IPS-NIHi11 (cell line): ENCODE data around the gene EVX1.

Experiments used
- DNase-seq: peaks from one replicate; pipeline ENCODE4 v3.0.0; 2012; ENCODE audit warnings: mixed read lengths, low spot score

The EVX1 gene

DNA sequence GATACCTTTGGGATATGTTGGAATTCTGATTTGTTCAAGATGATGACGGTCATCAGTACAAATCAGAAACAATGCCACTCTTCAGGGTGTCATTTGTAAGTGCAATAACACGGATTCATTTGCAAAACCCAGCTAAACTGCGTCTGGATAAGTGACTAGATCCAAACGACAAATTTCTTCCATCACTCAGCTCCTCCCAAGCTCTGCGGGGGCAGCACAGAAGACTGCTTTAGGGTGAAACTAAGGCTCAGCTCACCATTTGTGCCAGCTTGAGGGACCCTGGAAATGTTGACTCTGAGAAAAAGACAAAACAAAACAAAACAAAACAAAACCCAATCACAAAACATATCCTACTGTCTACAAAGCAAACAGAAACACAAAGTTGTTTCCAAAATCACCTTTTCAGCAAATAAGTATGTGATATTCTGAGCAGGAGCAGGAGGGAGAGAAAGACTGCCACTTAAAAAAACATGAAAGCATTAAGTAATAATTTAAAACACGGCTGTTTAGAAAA, 8.0 kb downstream of the EVX1 start:
- no peak for DNase-seq

DNA sequence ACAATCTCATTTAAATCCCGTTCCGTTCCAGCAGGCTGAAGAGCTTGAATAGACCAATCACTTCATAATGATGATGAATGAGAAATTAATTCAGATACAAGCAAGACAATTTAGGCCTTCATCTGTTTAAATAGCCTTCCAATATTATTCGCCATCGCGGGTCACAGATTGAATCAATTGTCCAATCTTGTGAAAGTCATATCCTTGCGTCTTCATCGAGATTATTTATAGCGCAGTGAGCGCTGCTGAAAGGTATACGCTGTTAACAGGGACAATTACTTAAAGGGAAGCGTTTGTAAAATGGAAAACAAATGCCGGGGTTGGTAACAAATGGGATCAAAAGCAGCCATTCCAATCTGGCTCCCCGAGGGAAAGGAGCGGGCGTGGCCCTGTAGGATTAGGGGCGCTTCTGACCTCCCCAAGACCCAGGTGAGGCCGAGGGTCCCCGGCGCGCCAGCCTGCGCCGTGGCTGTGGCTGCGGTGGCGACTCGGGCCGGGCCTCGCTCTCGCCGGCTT, 8.6 kb downstream of the EVX1 start:
- DNase-seq: no peak

DNA sequence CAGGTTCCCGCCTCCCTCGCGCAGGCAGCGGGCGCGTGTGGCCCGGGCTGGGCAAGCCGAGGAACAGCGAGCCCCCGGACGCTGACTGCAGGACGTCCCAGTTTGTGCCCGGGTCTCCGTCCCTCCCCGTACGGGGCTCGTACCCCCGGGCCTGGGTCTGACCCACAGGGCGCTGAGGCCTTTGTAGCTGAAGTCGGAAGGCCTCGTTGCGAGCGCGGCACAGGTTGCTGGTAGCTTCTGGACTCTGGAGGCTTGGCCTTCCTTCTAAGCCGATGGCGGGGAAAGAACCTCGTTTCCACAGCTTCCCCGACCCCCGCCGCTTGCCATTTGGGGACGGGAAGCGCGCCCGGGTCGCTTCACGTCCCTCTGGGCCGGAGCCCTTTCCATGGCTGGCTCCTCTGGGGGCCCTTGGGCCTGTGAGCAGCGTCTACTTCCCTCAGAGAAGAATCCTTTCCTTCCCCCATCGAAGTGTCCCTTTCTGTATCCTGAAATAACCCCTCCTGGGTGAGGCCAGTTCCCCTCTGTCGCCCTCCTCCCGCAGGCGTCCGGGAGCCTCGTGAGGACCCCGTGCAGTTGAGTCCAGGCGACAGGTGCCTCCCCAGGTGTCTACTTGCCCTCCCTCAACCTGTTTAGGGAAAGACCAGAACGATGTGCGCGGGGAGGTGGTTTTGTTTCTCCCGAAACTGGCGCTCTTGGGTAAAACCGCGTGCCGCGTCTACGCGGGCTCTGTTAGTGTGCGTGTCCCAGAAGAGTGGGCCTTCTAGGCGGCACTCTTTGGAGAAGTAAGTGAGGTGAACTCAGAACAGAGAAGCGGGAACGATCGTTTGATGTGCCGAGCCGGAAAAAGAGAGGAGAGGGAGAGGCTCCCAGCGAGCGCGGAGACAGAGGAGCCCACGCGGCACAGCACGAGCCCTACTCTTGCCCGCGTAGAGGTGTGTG, 9.3 kb downstream of the EVX1 start:
- DNase-seq: peak; percentile 47

DNA sequence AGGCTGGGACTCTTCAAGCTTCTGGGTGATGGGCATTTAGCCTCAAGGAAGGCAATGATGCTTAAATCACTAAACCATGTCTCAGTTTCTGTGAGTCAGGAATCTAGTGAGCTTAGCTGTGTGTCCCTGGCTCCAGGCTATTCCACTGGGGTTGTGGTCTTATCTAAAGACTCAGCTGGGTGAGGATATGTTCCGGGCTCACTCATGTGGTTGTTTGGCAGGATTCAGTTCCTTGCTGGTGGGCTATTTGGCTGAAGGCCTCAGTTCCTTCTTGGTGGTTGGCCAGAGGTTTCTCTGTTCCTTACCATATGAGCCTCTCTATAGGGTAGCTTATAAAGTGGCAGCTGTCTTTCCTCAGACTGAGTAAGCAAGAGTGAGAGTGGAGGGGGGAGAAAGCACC, 12.0 kb downstream of the EVX1 start:
- no peak for DNase-seq

DNA sequence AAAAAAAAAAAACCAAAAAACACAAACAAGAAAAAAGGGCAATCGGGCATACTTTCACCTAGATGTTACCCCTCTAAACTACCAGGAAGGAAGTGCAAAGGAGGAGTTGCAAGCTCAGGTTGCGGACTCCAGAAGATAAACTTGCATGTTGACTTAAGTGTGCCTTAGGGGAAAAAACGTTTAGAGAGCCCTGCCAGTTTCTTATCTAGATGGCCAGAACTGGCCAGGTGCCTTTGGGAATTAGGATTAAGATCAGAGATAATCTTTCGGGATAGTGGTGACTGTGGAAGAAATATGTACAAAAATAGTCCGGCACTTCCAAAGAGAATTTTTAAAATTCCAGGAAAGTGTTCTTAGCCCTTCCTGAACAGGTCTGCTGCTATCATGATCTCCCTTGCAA, 17.6 kb downstream of the EVX1 start:
- no peak for DNase-seq

DNA sequence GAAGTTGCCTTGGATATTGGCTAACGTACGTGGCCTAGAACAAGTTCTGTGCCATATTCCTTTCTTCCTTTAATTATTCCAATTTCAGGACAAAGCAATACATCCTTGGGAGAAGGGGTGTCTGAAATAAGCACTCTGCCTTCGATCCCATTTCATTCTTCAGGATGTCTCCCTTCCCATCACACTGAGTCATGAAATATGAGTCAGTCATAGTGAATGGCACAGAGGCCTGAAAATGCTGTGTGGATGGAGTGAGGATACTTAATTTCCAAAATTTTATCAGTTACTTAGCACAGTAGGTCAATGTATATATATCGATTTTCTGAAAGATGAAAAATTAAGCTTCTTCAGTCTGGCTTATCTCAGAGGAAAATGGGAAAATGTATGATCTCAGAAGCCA, 19.5 kb downstream of the EVX1 start:
- no peak for DNase-seq

DNA sequence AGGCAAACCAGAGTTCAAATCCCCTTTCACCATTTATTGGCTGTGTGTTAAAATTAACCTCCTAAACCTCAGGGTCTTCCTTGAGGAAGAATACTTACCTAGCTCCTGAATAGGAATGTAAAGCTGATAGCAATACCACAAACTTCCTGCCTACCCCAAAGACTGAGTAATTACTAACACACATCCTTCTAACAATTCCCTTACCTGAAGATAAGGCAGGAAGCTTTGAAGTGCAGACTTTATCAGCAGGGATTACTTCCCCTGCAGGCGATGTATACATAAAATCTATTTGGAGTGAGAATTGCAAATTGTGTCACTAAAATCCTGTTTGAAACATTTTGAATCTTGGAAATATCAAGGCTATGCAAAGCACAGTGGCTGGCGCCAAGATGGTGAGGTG, 21.2 kb downstream of the EVX1 start:
- peak; percentile 20 for DNase-seq

DNA sequence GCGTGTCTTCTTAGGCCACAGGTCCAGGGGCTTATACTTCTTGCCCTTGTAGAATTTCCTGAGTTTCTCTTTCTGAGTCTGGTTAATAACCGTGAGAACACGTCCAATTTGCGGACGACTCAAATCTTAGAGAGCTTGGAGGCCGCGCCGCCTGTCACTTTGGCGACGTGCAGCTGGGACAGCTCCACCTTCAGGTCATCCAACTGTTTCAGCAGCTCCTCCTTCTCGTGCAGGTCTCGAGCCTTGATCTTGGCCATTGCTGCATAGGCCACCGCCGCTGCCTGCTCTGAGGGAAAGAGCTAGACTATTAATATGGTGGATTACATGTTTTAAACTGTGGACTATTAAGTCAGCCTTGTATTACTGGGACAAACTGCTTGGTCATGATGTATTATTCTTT, 26.9 kb downstream of the EVX1 start:
- peak; percentile 34 for DNase-seq

DNA sequence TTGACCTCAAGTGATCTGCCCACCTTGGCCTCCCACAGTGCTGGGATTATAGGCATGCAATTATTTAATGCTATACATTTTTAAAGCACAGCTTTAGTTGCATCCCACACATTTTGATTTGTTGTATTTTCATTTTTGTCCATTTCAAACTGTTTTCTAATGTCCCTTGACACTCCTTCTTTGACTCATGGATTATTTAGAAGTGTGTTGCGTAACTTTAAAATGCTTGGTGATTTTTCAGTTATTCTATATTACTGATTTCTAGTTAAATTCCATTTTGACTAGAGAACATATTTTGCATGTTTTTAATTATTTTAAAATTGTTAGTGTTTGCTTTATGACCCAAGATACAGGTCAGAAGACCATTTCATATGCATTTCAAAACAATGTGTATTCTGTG, 28.8 kb downstream of the EVX1 start:
- DNase-seq: no peak

DNA sequence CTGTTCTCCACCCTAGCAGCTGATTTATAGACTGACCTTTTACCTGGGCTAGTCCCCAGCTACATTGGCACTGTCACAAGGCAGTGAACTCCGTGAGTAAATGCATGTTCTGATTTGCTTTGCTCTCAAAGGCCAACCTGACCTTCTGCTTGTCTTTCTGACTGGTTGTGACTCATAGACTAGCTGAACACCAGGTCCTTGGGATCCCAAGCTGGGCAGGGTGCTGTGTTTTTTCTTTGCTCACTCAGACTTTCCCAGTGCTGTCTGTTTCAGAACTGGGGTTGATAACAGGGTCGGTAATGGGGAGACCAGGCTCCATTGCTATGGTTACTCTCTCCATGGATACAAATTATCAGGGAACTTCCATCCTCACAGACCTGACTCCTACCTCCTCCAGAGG, 35.0 kb downstream of the EVX1 start:
- DNase-seq: no peak

DNA sequence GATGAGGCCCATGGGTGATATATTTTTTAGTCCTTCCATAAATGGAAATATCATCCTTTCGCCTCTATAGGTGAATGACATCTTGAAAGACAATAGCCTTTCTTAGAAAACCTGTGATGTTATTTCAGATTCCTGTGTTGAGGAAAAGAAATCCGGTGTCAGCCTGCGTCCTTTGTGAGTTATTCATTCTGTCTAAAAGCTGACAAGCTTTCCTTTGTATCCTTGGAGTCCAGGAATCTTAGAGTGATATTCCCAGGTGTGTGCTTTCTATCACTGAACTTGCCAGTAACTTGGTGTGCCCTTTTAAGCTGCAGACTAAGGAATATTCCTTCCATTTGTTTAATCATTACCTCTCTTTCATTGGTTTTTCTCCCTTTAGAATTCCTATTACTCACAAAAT, 41.0 kb downstream of the EVX1 start:
- DNase-seq: no peak

DNA sequence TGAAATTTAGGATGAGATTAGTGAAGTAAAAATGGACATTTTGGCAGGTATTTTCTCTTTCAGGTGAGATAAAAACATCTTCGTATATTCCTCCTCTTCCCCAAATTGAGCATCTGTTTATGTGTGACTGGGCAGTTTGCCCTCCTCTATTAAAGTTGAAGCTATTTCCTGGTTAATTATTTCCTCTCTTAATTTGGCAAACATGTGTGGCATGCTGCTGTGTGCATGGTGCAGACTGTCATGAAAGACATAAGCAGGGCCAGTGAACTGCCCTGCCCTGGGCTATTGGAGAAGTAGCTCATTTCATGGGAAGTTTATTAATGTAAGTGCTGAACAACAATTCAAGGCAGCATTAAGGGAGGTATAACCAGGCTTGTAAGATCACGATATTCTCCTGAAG, 52.6 kb downstream of the EVX1 start:
- DNase-seq: no peak

DNA sequence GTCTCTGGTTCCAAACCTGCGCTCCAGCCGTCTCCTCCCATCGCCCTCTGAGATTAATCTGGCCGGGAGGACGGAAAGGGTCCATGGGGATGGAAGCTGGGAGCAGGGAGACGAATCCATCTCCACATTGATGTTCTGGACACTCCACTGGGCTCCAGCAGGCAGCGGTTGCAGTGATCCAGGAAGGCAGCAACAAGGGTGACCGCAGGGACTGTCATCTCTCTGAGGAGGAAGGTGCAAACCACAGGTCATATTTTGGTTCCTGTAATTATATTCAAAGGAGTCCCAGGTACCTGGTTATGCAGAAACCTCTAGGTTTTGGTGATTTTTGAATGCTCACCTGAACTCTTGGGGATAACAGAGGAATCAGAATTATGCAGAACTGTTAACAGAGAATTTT, 54.8 kb downstream of the EVX1 start:
- no peak for DNase-seq
